Measurements from ENCODE around the gene MDGA2.
"Not testable (repeated sequence)": the region's sequence is repeated elsewhere in the genome, so short reads cannot be mapped to it uniquely, and the experiment has no call there.

MDGA2 gene

DNA sequence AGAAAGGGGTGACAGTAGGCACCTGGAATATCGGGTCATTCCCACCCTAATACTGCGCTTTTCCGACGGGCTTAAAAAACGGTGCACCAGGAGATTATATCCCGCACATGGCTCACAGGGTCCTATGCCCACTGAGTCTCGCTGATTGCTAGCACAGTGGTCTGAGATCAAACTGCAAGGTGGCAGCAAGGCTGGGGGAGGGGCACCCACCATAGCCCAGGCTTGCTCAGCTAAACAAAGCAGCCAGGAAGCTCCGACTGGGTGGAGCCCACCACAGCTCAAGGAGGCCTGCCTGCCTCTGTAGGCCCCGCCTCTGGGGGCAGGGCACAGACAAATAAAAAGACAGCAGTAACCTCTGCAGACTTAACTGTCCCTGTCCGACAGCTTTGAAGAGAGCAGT, 503.5 kb downstream of the MDGA2 start:
- H3K4me2 ChIP-seq (ENCODE audit: low read length, poor library complexity, severe bottlenecking); H3K79me1 ChIP-seq (replicated peaks; ENCODE audit: low read length, poor library complexity, severe bottlenecking); H3K4me3 ChIP-seq (ENCODE audit: insufficient read depth in 1 of 2, low read depth in 1 of 2, low read length in 2 of 2); H3K36me3 ChIP-seq (ENCODE audit: control insufficient read depth in 1 of 2, insufficient read depth in 2 of 2, low read depth in 1 of 2, low read length in 2 of 2); H3K9me3 ChIP-seq (ENCODE audit: control insufficient read depth, low read length); H3K4ac ChIP-seq (ENCODE audit: low read depth in 1 of 2, low read length in 2 of 2); H3K14ac ChIP-seq (ENCODE audit: low read length in 2 of 2); H3K4me1 ChIP-seq (ENCODE audit: control insufficient read depth, insufficient read depth, low read depth, low read length); H2BK120ac ChIP-seq (ENCODE audit: low read depth, low read length); H4K8ac ChIP-seq (ENCODE audit: low read length); H3K27me3 ChIP-seq (ENCODE audit: control insufficient read depth in 1 of 2, insufficient read depth in 1 of 2, low read length in 2 of 2); H3K9ac ChIP-seq (ENCODE audit: low read length); H3K23ac ChIP-seq (ENCODE audit: low read length in 2 of 2); H2BK15ac ChIP-seq (ENCODE audit: low read depth, poor library complexity, severe bottlenecking); H3K18ac ChIP-seq (ENCODE audit: low read depth in 1 of 2, low read length in 2 of 2); DNase-seq; H2AFZ ChIP-seq (ENCODE audit: low read depth, low read length); H2BK12ac ChIP-seq (ENCODE audit: low read length in 2 of 2); H2AK5ac ChIP-seq (ENCODE audit: low read length, severe bottlenecking); H2BK5ac ChIP-seq (ENCODE audit: low read depth, low read length, poor library complexity, severe bottlenecking); H3K27ac ChIP-seq (ENCODE audit: low read length, poor library complexity, severe bottlenecking); H4K91ac ChIP-seq (ENCODE audit: low read length): not testable (repeated sequence)
- WGBS = 95% methylated on average over 10 of the region's 10 CpGs

DNA sequence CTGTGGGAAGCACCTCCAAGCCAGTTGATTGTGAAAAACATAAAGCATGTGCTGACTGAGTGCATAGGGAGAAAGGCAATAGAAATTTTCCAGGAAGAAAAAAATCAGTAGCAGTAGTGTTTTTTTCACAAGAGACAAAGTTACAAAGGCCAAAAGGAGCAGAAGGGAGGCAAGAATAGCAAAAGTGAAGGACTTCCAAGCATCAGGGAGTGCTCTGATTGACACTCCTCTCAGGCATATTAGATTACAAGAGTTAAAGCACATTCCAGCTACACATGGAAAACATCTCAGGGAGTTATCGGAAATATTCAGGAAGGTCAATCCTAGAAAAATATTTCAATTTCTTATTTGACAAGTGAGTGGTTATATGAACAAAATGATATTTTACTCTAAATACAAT, 508.0 kb downstream of the MDGA2 start:
- no peak overlapping the region for H2BK12ac ChIP-seq (ENCODE audit: low read length in 2 of 2)
- no peak overlapping the region for H3K23ac ChIP-seq (ENCODE audit: low read length in 2 of 2)
- no CpG with 5 or more reads among the region's 1 CpG for WGBS
- no peak overlapping the region for H3K4me3 ChIP-seq (ENCODE audit: insufficient read depth in 1 of 2, low read depth in 1 of 2, low read length in 2 of 2)
- no peak overlapping the region for H2BK120ac ChIP-seq (ENCODE audit: low read depth, low read length)
- no peaks in the 10 kb centered on the region for H3K4me1 ChIP-seq (ENCODE audit: control insufficient read depth, insufficient read depth, low read depth, low read length)
- H3K79me1 ChIP-seq (replicated peaks; ENCODE audit: low read length, poor library complexity, severe bottlenecking) = no peaks in the 10 kb centered on the region
- H3K4me2 ChIP-seq (ENCODE audit: low read length, poor library complexity, severe bottlenecking) = no peak overlapping the region
- H3K36me3 ChIP-seq (ENCODE audit: control insufficient read depth in 1 of 2, insufficient read depth in 2 of 2, low read depth in 1 of 2, low read length in 2 of 2) = no peaks in the 10 kb centered on the region
- no peak overlapping the region for H4K8ac ChIP-seq (ENCODE audit: low read length)
- no peak overlapping the region for H3K18ac ChIP-seq (ENCODE audit: low read depth in 1 of 2, low read length in 2 of 2)
- H3K9me3 ChIP-seq (ENCODE audit: control insufficient read depth, low read length) = peaks cover 8% of the 10 kb centered on the region
- H2BK5ac ChIP-seq (ENCODE audit: low read depth, low read length, poor library complexity, severe bottlenecking) = no peak overlapping the region
- H2AK5ac ChIP-seq (ENCODE audit: low read length, severe bottlenecking) = no peak overlapping the region
- H2BK15ac ChIP-seq (ENCODE audit: low read depth, poor library complexity, severe bottlenecking) = no peak overlapping the region
- no peak overlapping the region for H4K91ac ChIP-seq (ENCODE audit: low read length)
- no peak overlapping the region for H3K4ac ChIP-seq (ENCODE audit: low read depth in 1 of 2, low read length in 2 of 2)
- no peak overlapping the region for H3K27ac ChIP-seq (ENCODE audit: low read length, poor library complexity, severe bottlenecking)
- no peak for DNase-seq
- H3K14ac ChIP-seq (ENCODE audit: low read length in 2 of 2) = no peak overlapping the region
- no peak overlapping the region for H2AFZ ChIP-seq (ENCODE audit: low read depth, low read length)
- no peaks in the 10 kb centered on the region for H3K27me3 ChIP-seq (ENCODE audit: control insufficient read depth in 1 of 2, insufficient read depth in 1 of 2, low read length in 2 of 2)
- H3K9ac ChIP-seq (ENCODE audit: low read length) = no peak overlapping the region

DNA sequence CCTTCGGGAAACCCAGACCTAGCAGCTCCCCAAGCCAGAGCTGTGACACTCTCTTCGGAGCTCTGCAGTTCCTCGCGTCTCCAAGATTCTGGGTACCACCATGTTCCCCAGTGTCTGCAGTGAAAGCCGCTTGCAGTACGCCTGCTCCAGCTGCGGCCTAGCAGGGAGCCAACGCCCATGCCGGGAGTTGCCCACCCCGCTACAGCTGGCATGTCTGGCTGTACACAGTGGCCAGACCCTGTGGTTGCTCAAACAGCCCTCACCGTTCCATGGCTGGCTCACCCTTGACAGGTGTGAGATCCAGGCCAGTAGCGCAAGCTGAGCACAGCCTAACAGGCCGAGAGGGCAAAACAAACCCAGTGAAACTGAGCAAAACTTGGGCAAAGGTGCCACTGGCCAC, 520.0 kb downstream of the MDGA2 start:
- no peak overlapping the region for H3K23ac ChIP-seq (ENCODE audit: low read length in 2 of 2)
- H3K4me1 ChIP-seq (ENCODE audit: control insufficient read depth, insufficient read depth, low read depth, low read length) = no peaks in the 10 kb centered on the region
- H2AK5ac ChIP-seq (ENCODE audit: low read length, severe bottlenecking) = no peak overlapping the region
- no peak overlapping the region for H4K8ac ChIP-seq (ENCODE audit: low read length)
- 99% methylated on average over 13 of the region's 13 CpGs for WGBS
- H3K4me2 ChIP-seq (ENCODE audit: low read length, poor library complexity, severe bottlenecking) = no peak overlapping the region
- no peak overlapping the region for H2BK120ac ChIP-seq (ENCODE audit: low read depth, low read length)
- H3K9ac ChIP-seq (ENCODE audit: low read length) = no peak overlapping the region
- no peak overlapping the region for H3K4me3 ChIP-seq (ENCODE audit: insufficient read depth in 1 of 2, low read depth in 1 of 2, low read length in 2 of 2)
- H3K14ac ChIP-seq (ENCODE audit: low read length in 2 of 2) = no peak overlapping the region
- no peaks in the 10 kb centered on the region for H3K79me1 ChIP-seq (replicated peaks; ENCODE audit: low read length, poor library complexity, severe bottlenecking)
- no peaks in the 10 kb centered on the region for H3K27me3 ChIP-seq (ENCODE audit: control insufficient read depth in 1 of 2, insufficient read depth in 1 of 2, low read length in 2 of 2)
- no peak overlapping the region for H2BK15ac ChIP-seq (ENCODE audit: low read depth, poor library complexity, severe bottlenecking)
- no peak overlapping the region for H2BK12ac ChIP-seq (ENCODE audit: low read length in 2 of 2)
- peaks cover 3% of the 10 kb centered on the region for H3K9me3 ChIP-seq (ENCODE audit: control insufficient read depth, low read length)
- no peak overlapping the region for H2AFZ ChIP-seq (ENCODE audit: low read depth, low read length)
- H2BK5ac ChIP-seq (ENCODE audit: low read depth, low read length, poor library complexity, severe bottlenecking) = no peak overlapping the region
- no peak overlapping the region for H4K91ac ChIP-seq (ENCODE audit: low read length)
- H3K27ac ChIP-seq (ENCODE audit: low read length, poor library complexity, severe bottlenecking) = no peak overlapping the region
- H3K18ac ChIP-seq (ENCODE audit: low read depth in 1 of 2, low read length in 2 of 2) = no peak overlapping the region
- no peak overlapping the region for H3K4ac ChIP-seq (ENCODE audit: low read depth in 1 of 2, low read length in 2 of 2)
- DNase-seq = no peak
- no peaks in the 10 kb centered on the region for H3K36me3 ChIP-seq (ENCODE audit: control insufficient read depth in 1 of 2, insufficient read depth in 2 of 2, low read depth in 1 of 2, low read length in 2 of 2)

DNA sequence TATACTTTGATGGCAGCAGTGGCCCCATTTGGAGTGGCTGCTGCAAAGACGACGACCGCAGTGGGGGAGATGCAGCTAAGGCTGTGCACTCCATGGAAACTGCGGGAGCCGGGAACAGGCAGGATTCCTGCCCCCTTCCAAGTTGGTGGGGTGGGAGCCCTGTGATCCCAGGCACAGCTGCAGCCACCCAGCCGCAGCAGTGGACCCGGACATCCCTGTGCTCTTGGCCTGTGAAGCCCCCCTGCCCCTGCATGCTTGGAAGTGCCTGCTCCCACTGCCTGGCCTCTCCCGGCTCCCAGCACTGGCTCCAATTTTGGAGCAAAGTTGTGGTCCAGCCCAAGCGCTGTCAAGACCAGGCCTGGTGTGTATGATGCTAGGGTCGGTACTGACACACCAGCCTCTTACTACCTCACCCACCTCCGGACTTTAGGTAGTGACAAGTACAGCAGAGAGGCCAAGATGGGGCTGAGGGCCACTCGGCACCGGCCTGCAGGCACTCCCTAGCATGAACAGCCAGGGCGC, 521.1 kb downstream of the MDGA2 start:
- DNase-seq = no peak
- no peak overlapping the region for H2AK5ac ChIP-seq (ENCODE audit: low read length, severe bottlenecking)
- no peak overlapping the region for H2BK5ac ChIP-seq (ENCODE audit: low read depth, low read length, poor library complexity, severe bottlenecking)
- H3K9me3 ChIP-seq (ENCODE audit: control insufficient read depth, low read length) = peaks cover 1% of the 10 kb centered on the region
- H3K79me1 ChIP-seq (replicated peaks; ENCODE audit: low read length, poor library complexity, severe bottlenecking) = no peaks in the 10 kb centered on the region
- no peaks in the 10 kb centered on the region for H3K27me3 ChIP-seq (ENCODE audit: control insufficient read depth in 1 of 2, insufficient read depth in 1 of 2, low read length in 2 of 2)
- no peaks in the 10 kb centered on the region for H3K4me1 ChIP-seq (ENCODE audit: control insufficient read depth, insufficient read depth, low read depth, low read length)
- H2BK15ac ChIP-seq (ENCODE audit: low read depth, poor library complexity, severe bottlenecking) = no peak overlapping the region
- no peak overlapping the region for H3K27ac ChIP-seq (ENCODE audit: low read length, poor library complexity, severe bottlenecking)
- H2BK120ac ChIP-seq (ENCODE audit: low read depth, low read length) = no peak overlapping the region
- no peak overlapping the region for H3K4me2 ChIP-seq (ENCODE audit: low read length, poor library complexity, severe bottlenecking)
- H3K36me3 ChIP-seq (ENCODE audit: control insufficient read depth in 1 of 2, insufficient read depth in 2 of 2, low read depth in 1 of 2, low read length in 2 of 2) = no peaks in the 10 kb centered on the region
- no peak overlapping the region for H3K4ac ChIP-seq (ENCODE audit: low read depth in 1 of 2, low read length in 2 of 2)
- H3K4me3 ChIP-seq (ENCODE audit: insufficient read depth in 1 of 2, low read depth in 1 of 2, low read length in 2 of 2) = no peak overlapping the region
- no peak overlapping the region for H2AFZ ChIP-seq (ENCODE audit: low read depth, low read length)
- no peak overlapping the region for H3K18ac ChIP-seq (ENCODE audit: low read depth in 1 of 2, low read length in 2 of 2)
- WGBS = 96% methylated on average over 14 of the region's 14 CpGs
- H3K9ac ChIP-seq (ENCODE audit: low read length) = no peak overlapping the region
- H3K23ac ChIP-seq (ENCODE audit: low read length in 2 of 2) = no peak overlapping the region
- no peak overlapping the region for H2BK12ac ChIP-seq (ENCODE audit: low read length in 2 of 2)
- no peak overlapping the region for H3K14ac ChIP-seq (ENCODE audit: low read length in 2 of 2)
- no peak overlapping the region for H4K8ac ChIP-seq (ENCODE audit: low read length)
- no peak overlapping the region for H4K91ac ChIP-seq (ENCODE audit: low read length)
